Measurements from ENCODE around the gene TTC34.

The TTC34 gene

GRCh38 chr1:2587071-2587859, 214.2 kb downstream of the TTC34 start:
- peak; percentile 29 for DNase-seq

GRCh38 chr1:2586154-2587070, 215.1 kb downstream of the TTC34 start, which contains the start of gene PRXL2B:
Gene PRXL2B, plus strand, starts transcription at chr1:2586777. Its CDS starts 109 bp downstream, at chr1:2586886.
- peak; percentile 100 for DNase-seq

Data from suppressor macrophage treated with lipopolysaccharide for 4 hours (primary cell).